RCC 7860 (cell line): Measurements from ENCODE around the gene DNAJC27.

Experiments used
- DNase-seq: peaks from one replicate; pipeline ENCODE4 v3.0.0-alpha.2; 2015; ENCODE audit warnings: low spot score
- FAIRE-seq: peaks from 2 replicates; lab custom pipeline; 2012; peaks lifted over from hg19 to GRCh38; lab: Jason Lieb, UNC

Gene DNAJC27

DNA sequence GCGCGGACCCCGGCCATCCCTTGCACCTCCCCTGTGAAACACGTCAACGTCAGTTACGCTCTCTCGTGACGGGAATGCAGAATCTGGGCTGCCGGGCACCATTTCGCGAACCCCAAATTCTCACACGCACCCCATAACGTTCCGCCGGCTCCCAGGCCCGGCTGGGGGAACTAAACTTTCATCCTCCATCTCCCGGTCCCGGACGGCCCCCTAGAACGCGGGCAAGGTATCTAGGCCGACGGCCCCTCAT lies 544 bp downstream of the DNAJC27 start:
- FAIRE-seq = no peak
- DNase-seq = no peak

DNA sequence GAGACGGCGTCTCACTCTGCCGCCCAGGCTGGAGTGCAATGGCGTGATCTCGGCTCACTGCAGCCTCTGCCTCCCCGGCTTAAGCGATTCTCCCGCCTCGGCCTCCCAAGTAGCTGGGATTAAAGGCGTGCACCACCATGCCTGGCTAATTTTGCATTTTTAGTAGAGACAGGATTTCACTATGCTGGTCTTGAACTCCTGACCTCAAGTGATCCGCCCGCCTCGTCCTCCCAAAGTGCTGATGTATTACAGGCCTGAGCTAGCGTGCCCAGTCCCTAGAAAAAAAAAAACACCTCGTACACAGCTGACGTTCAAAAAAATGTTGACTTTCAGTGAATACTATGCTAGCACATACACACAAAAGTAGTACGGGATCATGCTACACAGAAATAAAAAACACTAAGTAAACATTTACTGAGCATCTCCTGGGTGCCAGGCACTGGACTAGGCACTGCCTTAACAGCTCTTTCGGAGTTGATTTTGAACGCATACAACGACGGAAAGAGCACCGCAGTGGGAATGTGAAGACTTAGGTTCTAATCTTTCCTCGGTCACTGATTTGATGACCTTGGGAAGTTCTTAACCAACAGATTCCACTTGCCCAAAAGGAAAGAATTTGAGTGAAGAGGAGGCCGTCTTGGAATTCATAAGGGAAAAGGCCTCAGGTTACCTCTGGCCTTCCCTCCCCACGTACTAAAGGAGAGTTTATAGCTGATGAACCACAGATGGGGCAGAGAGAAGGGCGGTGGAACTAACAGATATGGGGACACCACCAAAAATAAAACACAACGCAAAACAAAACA lies 1.1 kb downstream of the DNAJC27 start:
- no peak for DNase-seq
- FAIRE-seq = no peak

DNA sequence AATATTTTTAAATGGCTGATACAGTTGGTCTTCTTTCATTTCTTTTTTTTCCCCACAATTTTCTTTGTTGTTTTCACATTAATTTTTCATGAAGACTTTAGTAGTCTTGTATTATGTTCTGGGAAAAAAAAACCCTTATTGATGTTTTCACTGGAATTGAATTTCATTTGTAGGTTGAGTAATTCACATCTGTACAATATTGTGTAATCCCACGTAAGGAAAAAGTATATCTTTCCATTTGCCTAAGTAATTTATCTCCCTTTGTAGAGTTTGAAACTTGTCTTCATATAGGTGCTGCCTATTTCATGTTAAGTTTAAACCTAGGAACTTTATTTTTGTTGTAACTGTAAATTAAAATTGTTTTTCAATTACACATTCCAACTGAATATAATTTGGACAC lies 2.0 kb downstream of the DNAJC27 start:
- DNase-seq (no peak), FAIRE-seq (no peak)

DNA sequence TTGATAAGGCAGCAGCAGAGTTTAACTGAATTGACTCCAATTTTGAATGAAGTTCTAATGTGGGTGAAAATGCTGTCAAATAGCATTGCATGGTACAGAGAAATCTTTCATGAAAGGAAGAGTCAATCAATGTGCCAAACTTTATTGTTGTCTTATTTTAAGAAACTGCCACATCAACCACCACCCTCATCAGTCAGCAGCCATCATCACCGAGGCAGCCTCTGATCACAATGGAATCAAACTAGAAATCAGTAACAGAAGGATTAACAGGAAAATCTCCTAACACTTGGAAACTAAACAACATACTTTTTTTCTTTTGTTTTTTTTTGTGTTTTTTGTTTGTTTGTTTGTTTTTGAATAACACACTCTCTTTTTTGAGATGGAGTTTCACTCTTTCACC lies 9.9 kb downstream of the DNAJC27 start:
- FAIRE-seq = no peak
- no peak for DNase-seq

DNA sequence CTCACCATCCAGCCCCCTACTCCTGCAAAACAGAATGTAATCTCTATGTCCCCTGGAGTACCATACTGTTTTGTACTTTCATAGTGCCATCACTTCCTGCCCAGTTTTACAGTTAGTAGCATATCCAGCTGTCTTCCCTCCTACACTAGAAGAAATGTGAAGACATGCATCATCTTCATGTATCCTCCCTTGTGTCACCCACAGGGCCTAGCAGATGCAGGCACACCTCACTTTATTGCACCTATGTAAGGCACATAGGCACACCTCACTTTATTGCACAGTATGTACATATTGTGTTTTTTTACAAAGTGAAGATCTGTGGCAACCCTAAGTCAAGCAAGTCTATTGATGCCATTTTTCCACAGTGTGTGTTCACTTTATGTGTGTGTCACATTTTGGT lies 12.0 kb downstream of the DNAJC27 start:
- FAIRE-seq (no peak), DNase-seq (no peak)

DNA sequence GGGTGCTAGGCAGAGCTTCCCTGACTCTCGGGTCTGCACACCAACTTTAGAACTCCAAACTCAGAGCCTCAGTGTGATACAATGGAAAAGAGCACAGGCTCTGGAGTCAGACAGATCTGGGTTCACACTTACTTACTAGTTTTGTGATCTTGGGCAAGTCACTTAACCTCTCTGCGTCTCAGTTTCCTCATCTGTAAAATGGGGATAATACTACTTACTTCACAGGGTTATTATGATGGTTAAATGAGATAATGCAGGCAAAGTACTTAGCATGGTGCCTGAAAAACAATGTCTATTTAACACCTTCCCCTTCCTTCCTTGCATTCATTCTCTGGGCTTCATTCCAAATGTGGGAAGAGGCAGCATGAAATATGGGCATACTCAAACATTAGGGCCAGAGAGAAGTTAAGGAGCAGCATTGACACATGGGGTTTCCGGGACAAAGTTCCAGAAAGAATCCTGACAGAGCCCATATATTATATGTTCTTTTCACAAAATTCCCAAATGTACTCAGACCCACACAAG lies 13.3 kb downstream of the DNAJC27 start:
- DNase-seq (no peak), FAIRE-seq (no peak)

DNA sequence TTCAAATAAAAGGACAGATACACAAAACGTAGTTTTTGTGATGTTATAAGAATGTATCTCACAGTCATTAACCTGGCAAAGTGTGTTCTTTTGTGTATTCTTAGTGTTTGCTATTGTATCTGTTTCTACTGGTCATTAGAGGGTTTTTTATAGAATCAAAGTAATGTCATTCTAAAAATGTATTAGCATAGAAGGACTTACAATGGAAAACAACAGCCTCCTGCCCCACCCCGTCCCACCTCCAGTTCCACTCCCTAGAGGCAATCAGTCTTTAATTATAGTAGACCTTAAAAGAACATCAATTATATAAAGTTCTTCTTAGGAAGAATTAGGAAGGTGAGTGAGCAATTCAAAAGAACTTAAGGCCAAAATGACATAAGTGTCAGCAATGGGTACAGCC lies 13.8 kb downstream of the DNAJC27 start:
- FAIRE-seq (no peak), DNase-seq (no peak)

DNA sequence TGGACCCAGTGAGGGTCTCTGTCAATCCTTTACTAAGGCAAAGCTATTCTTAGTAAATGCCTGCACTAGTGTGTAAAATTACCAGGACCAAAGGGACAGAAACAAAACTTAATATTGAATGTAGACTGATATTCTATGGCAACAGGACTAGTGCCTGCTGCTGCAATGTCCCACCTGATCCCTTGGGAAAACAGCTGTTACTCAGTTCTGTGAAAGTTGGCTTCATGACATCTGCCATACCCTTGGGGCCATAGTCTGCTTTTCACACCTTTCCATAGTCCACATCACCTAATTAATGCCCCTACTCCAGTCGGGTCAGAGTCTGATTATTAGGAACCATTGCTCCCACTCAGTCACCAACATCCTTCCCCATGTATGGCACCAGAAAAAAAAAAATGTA lies 14.5 kb downstream of the DNAJC27 start:
- no peak for DNase-seq
- no peak for FAIRE-seq

DNA sequence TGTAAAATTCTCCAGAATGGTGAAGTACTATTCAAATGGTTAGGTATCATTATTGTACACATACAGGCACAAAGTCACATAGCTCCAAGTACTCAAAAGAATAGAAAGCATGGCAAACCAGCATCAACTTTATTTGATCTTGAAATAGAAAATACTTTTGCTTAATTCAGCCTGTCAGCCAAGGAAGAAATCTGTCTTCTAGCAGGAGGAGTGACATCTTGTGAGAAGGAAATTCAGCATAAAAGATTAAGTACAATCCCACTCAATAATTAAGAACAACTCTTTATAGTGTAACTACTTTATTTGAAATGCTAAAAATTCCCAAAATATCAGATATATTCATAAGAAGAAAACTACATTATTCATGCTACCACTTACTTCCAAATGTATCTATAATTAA lies 15.8 kb downstream of the DNAJC27 start:
- FAIRE-seq (no peak), DNase-seq (no peak)

DNA sequence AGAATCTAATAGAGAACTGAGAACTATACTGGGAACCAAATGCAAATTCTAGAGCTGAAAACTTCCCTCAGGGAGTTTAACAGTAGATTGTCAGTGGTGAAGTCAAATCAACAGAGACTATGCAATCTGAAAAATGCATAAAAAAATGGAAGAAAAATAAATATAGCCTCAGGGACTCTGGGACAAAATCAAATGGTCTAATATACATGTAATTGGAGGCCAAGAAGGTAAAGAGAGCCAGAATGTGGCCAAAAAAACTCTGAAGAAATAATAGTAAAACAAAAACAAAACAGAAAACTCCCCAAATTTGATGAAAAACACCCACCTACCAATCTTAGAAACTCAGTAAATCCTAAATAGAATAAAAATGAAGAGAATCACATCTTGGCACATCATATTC lies 16.5 kb downstream of the DNAJC27 start:
- no peak for DNase-seq

DNA sequence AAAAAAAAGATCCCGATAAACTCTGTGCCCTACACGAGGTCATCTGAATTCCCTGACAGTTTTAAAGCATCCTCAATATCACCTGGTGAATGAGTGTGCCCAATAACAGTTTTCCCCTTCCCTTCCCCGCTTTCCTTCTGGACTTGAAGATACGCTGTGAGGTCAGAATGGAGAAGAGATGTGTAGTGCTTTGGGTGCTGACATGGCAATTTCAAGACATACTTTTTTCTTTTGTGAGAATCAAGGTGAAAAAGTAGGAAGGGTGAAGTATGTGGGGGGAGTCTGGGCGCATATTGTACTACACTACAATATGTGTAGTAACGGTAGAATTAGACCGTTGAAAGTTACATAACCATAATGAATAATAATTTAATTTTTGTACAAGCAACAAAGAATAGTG lies 21.7 kb downstream of the DNAJC27 start:
- no peak for FAIRE-seq
- DNase-seq = no peak

More for the DNA sequence above, 16.5 kb downstream of the DNAJC27 start:
- FAIRE-seq = no peak

DNA sequence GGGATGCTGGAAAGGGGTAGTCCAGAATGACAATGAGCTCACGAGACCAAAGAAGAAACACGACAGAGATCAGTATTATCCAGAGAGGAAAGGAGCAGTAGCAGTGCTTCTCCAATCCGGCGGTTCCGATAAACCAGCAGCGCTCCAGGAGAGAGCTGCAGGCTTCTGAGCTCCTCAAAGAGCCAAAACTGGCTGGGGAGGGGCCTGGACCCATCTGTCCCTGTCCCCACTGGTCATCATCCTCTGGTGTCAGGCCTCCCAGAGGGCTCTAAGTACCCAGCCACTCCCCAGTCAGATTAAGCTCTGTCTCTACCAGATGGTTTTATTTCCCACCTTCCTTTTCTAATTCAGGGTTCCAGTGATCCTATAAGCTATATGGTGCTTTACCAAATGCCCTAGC lies 23.2 kb downstream of the DNAJC27 start:
- DNase-seq = no peak
- FAIRE-seq = no peak

DNA sequence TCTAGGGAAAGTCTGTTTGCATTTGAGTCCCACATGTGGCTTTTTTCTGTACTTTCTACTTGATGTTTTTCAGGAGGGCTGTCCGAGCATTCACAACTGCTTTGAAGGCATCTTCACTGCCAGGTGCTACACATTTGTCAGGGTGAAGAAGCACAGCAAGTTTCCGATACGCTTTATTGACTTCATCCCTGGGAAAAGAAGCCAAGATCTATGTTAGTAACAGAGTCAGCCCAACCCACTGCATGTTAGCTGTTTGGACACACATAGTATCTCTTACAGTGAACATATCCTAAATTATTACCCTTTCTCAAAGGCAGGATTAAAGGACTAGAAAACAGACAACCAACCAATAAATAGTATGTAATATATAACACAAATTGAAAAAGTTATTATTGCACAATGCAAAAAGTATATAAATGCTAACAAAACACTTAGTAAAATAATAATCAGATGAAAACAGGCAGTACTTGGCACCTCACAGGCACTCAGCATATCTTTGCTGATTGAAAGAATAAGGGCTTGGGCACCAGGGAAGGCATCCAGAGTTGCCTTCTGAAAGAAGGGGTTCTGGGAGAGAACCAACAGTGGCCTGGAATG lies 24.1 kb downstream of the DNAJC27 start:
- FAIRE-seq = no peak
- no peak for DNase-seq

DNA sequence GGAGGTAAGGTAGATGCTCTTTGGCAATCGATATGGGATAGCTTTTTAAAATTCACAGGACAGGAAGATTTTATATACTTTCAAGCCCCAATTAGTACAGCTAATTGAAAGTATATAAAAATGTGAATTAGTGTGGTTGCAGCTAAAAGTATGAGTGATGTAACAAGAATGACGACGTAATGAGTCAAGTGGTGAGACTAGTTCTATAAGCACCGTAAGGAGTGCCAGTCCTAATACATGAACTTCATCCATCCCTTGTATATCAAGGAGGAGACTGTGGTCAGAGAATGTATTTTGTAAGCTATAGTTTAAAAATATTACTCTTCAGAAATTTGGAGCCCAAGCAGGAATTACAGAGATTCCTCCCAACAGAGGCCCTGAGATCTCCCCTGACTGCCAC lies 25.8 kb downstream of the DNAJC27 start:
- no peak for DNase-seq
- no peak for FAIRE-seq

DNA sequence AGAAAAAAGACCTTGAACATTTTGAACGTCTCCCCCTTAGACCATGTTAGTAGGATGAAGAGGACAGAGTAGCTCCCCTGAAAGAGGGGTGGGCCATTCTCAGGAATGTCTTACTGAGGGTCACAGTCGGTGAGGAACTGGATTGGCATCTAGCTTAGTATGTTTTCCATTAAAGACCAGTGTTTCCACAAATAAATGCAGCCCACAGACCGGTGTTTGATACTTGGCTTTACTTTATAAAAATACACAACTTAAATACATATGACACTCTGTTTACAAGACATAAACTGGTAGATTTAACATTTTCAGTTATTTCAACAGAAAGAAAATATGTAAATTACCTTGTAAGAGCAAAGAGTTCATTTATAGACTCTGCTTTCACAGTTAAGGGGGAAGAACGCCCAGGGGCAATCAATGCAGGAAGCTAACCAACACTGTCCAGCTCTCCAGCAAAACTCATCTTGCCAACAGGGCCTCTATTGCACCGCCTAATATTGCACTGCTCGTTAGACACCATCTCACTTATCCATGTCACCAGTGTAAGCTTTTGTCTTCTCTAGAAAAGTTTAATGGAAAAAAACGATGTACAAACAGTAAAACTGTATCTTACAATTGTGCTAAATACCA lies 28.2 kb downstream of the DNAJC27 start:
- DNase-seq = no peak
- no peak for FAIRE-seq

DNA sequence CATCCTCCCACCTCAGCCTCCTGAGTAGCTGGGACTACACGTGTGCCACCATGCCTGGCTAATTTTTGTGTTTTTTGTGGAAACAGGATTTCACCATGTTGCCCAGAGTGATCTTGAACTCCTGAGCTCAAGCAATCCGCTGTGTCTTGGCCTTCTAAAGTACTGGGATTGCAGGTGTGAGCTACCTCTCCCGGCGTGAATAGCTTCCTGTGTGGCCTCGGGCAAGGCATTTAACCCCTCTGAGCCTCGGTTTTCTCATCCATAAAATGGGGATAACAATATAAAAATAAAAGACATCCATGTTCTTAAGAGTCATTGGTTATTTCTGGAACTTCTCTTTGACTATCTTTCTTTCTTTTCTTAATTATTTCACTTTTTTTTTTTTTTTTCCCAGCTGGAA lies 32.4 kb downstream of the DNAJC27 start:
- DNase-seq (no peak), FAIRE-seq (no peak)

DNA sequence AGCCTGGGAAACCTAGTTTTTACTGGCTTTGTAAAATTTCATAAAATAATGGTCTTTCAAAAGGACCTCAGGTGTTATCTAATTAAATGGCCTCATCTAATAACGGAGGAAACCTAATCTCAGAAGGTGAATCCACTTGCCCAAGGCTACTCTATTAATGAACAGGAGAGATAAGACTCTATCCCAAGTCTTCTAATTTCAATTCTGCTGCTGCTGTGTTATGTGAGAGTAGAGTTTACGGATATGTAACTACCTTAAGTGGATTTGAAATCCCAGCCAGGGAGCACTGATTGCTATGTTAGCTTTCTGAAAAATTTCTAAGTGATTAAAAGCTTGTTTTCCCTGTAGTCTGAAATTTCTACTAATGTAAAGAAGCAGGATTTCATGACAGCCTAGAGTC lies 34.5 kb downstream of the DNAJC27 start:
- DNase-seq (no peak), FAIRE-seq (no peak)

DNA sequence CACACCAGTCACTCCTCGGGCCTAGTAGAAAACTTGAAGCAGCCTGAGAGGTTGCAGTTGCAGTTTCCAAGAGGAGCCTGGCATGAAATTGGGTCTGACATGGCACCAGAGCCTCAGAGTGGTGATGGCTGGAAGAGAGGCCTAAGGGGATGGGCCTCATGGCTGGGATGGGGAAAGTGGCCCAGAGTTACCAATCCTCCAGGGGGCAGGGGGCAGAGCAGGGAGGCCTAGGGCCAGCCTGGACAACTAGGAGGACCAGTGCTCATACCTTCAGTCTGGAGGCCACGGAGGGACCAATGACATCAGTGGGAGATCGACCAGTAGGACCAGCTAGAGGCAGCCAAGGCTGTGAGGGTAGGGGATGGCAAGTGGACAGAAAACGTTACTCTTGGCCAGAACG lies 36.6 kb downstream of the DNAJC27 start:
- DNase-seq (no peak), FAIRE-seq (no peak)

DNA sequence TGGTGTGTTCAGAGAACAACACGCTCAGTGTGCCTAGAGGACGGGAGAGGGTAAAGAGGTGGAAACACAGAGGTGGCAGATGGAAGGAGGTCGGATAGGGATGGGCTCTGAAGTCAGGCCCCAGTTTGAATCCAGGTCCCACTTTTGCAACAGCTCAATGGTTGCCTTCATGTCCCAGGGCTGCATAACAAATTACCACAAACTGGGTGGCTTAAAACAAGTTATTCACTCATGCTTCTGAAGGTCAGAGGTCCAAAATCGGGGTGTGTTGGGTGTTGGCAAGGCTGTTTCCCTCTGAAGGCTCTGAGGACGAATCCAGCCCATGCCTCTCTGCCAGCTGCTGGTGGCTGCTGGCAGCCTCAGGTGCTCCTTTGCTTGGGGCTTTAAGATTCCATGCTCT lies 39.0 kb downstream of the DNAJC27 start:
- FAIRE-seq = no peak
- DNase-seq = no peak

DNA sequence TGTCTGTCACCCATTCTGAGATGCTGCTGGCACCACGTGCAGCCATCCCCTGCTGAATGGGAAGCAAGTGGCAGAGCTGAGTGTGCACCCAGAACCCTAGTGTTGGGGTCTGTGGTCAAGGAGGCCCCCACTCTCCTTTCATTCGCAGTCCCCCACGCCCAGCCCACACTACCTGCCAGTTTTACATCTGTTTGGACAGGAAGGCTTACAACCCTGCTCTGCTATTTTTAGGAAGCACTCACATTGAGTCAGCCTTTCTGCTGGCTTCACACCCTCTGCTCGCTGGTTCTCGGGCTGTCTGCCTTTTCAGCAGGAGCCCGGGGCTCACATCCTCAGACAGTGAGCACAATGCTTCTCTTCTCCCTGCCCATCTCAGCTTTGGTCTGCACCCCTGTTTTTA lies 41.0 kb downstream of the DNAJC27 start:
- FAIRE-seq = no peak
- no peak for DNase-seq

DNA sequence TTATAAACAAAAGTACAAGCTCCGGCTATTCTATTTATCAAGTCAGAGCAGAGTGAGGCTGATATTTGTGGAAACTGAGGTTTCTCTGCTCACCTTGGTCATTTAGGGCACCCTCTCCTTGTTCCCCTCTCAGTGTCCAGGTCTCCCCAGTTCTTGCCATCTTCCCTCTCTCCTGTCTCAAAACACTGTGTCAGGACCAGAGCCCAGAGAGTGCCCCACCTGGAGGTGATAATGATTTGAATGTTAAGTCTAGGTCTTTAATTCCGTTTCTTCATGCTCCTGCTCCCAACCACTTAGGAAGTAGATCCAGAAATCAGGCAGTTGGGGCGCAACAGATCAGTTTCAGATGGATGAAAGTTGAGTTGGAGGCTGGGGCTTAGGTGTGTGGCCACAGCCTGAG lies 42.5 kb downstream of the DNAJC27 start:
- DNase-seq (no peak), FAIRE-seq (no peak)

DNA sequence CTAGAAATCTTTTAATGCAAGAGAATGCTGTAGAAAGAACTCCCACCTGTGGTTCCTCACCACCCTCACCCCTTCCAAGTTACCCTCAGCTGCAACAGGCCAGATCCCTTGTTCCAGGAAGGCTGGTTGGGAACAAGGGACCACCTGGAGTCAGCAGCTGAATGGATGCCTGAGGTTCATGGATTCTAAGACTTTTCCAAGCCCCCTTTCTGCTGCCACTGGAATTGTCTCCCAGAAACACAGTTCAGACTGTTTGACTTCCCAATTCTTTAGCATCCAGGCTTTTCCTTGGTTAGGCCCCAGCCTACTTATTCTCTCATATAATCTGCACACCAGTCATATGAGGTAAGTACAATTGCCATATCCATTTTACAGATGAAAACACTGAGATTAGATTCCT lies 43.7 kb downstream of the DNAJC27 start:
- DNase-seq = no peak
- FAIRE-seq = no peak
